Uterus (tissue), 2 donors: Measurements from ENCODE around the gene GUCY2C.

ENCODE experiments used
- POLR2A ChIP-seq, 2 donors: fragments of 450-650 bp; IDR thresholded peaks; one replicate each; pipeline ENCODE4 v1.6.1; 2016; ENCODE audit warnings: antibody characterized with exemption in 2 of 2, mild to moderate bottlenecking in 1 of 2, moderate library complexity in 1 of 2
- TF ChIP-seq, protein P1 (sequence below), 4 experiments: fragments of 200-600 bp in 2 of 4; fragments of 450-650 bp in 2 of 4; sonication (generic) in 2 of 4; IDR thresholded peaks; one replicate each; pipeline ENCODE4 v1.5.1; 2016 to 2019; ENCODE audit warnings: antibody characterized with exemption in 4 of 4, mild to moderate bottlenecking in 2 of 4, moderate library complexity in 1 of 4

GRCh38 chr12:14729586-14729985, 33.2 kb upstream of the GUCY2C start:
- TF ChIP-seq POLR2A (IDR thresholded peaks at IDR 0.05), result no peak
- TF ChIP-seq, protein P1, sequence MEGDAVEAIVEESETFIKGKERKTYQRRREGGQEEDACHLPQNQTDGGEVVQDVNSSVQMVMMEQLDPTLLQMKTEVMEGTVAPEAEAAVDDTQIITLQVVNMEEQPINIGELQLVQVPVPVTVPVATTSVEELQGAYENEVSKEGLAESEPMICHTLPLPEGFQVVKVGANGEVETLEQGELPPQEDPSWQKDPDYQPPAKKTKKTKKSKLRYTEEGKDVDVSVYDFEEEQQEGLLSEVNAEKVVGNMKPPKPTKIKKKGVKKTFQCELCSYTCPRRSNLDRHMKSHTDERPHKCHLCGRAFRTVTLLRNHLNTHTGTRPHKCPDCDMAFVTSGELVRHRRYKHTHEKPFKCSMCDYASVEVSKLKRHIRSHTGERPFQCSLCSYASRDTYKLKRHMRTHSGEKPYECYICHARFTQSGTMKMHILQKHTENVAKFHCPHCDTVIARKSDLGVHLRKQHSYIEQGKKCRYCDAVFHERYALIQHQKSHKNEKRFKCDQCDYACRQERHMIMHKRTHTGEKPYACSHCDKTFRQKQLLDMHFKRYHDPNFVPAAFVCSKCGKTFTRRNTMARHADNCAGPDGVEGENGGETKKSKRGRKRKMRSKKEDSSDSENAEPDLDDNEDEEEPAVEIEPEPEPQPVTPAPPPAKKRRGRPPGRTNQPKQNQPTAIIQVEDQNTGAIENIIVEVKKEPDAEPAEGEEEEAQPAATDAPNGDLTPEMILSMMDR (IDR thresholded peaks at IDR 0.05), result no peak
